ENCODE data around the gene OPN1MW3. TPM values are rescaled to one million over a fixed set of nuclear protein-coding genes. Genes with fewer than 3 reads are reported as not detected.

Gene OPN1MW3
- polyA plus RNA-seq, 3 donors: not detected

Other genes starting within 250 kb of the OPN1MW3 start
- gene IRAK1, start 237.7 kb upstream of the OPN1MW3 start, polyA plus RNA-seq (ENCODE audit: insufficient read length in 3 of 3): 10 to 100 TPM; 64.1 to 67.7 (median 64.2) TPM
- gene MECP2, start 159.9 kb upstream of the OPN1MW3 start, polyA plus RNA-seq (ENCODE audit: insufficient read length in 3 of 3): 10 to 100 TPM; 30.7 to 38.5 (median 33.7) TPM
- gene OPN1LW, start 113.3 kb upstream of the OPN1MW3 start, polyA plus RNA-seq (ENCODE audit: insufficient read length in 3 of 3): not detected
- gene OPN1MW, start 75.0 kb upstream of the OPN1MW3 start, polyA plus RNA-seq (ENCODE audit: insufficient read length in 3 of 3): not detected
- gene OPN1MW2, start 37.8 kb upstream of the OPN1MW3 start, polyA plus RNA-seq (ENCODE audit: insufficient read length in 3 of 3): not detected
- gene TEX28, start 37.5 kb downstream of the OPN1MW3 start, polyA plus RNA-seq (ENCODE audit: insufficient read length in 3 of 3): not detected
- under 1 TPM; 0.24 to 0.54 (median 0.52) TPM for gene TKTL1, start 38.2 kb downstream of the OPN1MW3 start, polyA plus RNA-seq (ENCODE audit: insufficient read length in 3 of 3)
- 100 to 1,000 TPM; 416 to 612 (median 573) TPM for gene FLNA, start 117.1 kb downstream of the OPN1MW3 start, polyA plus RNA-seq (ENCODE audit: insufficient read length in 3 of 3)
- gene EMD, start 121.7 kb downstream of the OPN1MW3 start, polyA plus RNA-seq (ENCODE audit: insufficient read length in 3 of 3): 10 to 100 TPM; 68.3 to 87.4 (median 81.2) TPM
- gene RPL10, start 140.8 kb downstream of the OPN1MW3 start, polyA plus RNA-seq (ENCODE audit: insufficient read length in 3 of 3): 1,000 to 10,000 TPM; 2,952 to 3,594 (median 3,543) TPM
- gene DNASE1L1, start 151.7 kb downstream of the OPN1MW3 start, polyA plus RNA-seq (ENCODE audit: insufficient read length in 3 of 3): 10 to 100 TPM; 14.7 to 16.4 (median 16.0) TPM
- 10 to 100 TPM; 32.3 to 46.4 (median 39.5) TPM for gene TAFAZZIN, start 154.0 kb downstream of the OPN1MW3 start, polyA plus RNA-seq (ENCODE audit: insufficient read length in 3 of 3)
- gene ATP6AP1, start 171.1 kb downstream of the OPN1MW3 start, polyA plus RNA-seq (ENCODE audit: insufficient read length in 3 of 3): 100 to 1,000 TPM; 144 to 170 (median 166) TPM
- 100 to 1,000 TPM; 127 to 145 (median 135) TPM for gene GDI1, start 179.6 kb downstream of the OPN1MW3 start, polyA plus RNA-seq (ENCODE audit: insufficient read length in 3 of 3)
- gene FAM50A, start 186.6 kb downstream of the OPN1MW3 start, polyA plus RNA-seq (ENCODE audit: insufficient read length in 3 of 3): 10 to 100 TPM; 52.6 to 65.9 (median 54.6) TPM
- 10 to 100 TPM; 49.7 to 65.3 (median 53.2) TPM for gene PLXNA3, start 200.7 kb downstream of the OPN1MW3 start, polyA plus RNA-seq (ENCODE audit: insufficient read length in 3 of 3)
- 10 to 100 TPM; 13.1 to 19.1 (median 16.1) TPM for gene LAGE3, start 221.7 kb downstream of the OPN1MW3 start, polyA plus RNA-seq (ENCODE audit: insufficient read length in 3 of 3)
- gene UBL4A, start 229.0 kb downstream of the OPN1MW3 start, polyA plus RNA-seq (ENCODE audit: insufficient read length in 3 of 3): 10 to 100 TPM; 25.6 to 33.6 (median 32.1) TPM
- gene SLC10A3, start 233.0 kb downstream of the OPN1MW3 start, polyA plus RNA-seq (ENCODE audit: insufficient read length in 3 of 3): 10 to 100 TPM; 20.0 to 24.1 (median 20.9) TPM

Measured in renal pelvis (tissue), 3 donors.